Muscle of arm (tissue), 12 donors: Measurements from ENCODE around the gene NOP10. TPM values are rescaled to one million over a fixed set of nuclear protein-coding genes. Genes with fewer than 3 reads are reported as not detected.

Experiments
- DNase-seq: peaks from one replicate; pipeline ENCODE4 v3.0.0-alpha.2; 2013
- polyA plus RNA-seq, 12 donors: library from polyadenylated mRNA; unstranded; fragments of 120-200 nt; gene quantifications; one replicate each; pipeline ENCODE4 v1.2.1, GENCODE V29; 2013; ENCODE audit not compliant: insufficient read length in 12 of 12

Gene NOP10
- polyA plus RNA-seq, 12 donors = 54.1 to 114 (median 99.4) TPM; not detected in 1

DNA sequence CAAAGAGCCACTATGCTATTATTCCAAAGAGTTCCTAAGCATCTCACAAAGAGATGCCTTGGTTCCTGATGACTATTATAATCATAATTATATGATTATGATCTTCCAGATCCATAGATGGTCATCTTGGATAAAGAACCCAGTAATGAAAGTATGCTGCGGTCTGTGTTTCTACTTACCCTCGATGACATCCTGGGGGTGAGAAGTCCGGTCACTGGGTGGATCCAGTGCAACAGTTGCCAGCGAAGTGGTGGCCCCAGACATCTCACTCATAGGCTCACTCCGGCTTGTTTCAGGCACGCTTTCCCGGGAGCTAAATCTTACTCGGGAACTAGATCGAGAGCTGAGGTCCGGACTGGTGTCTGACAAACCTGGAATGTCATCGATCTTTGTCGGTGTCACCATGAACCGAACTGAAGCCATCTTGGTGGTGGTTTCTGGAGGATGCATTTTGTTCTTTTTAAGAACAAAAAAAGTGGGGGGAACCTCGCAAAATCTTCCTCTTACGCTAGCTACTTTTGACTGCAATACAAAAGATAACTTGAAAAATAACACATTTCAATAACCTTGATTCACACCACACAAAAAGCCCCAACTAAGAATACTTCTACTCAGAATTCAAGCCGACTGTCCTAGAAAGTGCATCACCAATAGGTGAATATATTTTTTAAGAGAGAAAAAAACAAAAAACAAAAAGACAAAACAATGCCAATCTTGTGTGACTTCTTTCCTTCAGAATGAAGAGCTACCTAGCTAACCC lies 6.5 kb downstream of the NOP10 start:
- DNase-seq = no peak

DNA sequence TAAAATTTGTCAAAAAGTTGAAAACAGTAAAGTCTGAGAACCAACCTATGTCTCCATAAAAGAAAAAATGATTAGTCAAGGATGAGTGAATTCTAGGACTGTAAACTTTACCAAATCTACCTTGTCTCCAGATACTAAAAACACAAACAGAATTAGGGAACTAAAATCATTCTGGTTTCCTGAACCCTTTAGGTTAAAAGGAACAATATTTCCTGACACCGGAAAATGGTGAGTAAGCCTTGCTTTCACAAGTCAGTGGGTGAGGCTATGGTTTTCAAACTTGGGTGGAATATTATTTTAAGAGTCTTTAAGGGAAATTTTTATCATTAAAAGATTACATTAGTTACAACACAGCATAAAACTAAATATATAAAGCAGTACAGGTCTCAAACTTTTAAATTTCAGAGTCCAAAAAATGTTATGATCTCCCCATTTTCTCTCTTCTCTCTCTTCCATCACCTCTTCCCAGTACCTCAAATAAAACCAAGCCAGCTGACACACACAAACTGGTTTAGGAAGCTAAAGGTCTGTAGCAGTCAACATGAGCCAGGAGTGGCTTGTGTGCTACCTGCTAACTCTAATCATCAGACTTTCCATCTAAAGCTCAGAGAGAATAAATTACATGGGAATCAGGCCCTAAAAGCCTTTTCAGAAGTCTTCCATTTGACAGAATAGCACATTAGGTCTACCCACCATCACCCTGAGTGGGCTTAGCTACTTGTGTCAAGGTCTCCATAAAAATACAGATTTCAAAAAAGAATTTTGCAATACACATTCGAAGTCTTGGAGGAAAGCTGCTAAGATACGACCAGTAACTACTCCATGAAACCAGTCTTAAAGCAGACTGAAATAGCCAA lies 7.5 kb downstream of the NOP10 start:
- no peak for DNase-seq

GRCh38 chr15:34334672-34335071 lies 8.3 kb downstream of the NOP10 start:
- DNase-seq = no peak

GRCh38 chr15:34332553-34333120 lies 10.3 kb downstream of the NOP10 start:
- no peak for DNase-seq

GRCh38 chr15:34331809-34332208 lies 11.1 kb downstream of the NOP10 start:
- DNase-seq = no peak

- no peak for DNase-seq
These were observed 12.7 kb downstream of the NOP10 start for GRCh38 chr15:34330279-34330678.

GRCh38 chr15:34329006-34329405 lies 13.9 kb downstream of the NOP10 start:
- DNase-seq = no peak

GRCh38 chr15:34327906-34328305 lies 15.0 kb downstream of the NOP10 start:
- no peak for DNase-seq

- DNase-seq = no peak
These were observed 17.6 kb downstream of the NOP10 start for GRCh38 chr15:34325368-34325767.

GRCh38 chr15:34324933-34325332 lies 18.0 kb downstream of the NOP10 start:
- DNase-seq = no peak

- no peak for DNase-seq
These were observed 19.7 kb downstream of the NOP10 start for GRCh38 chr15:34323217-34323616.

- peak; percentile 41 for DNase-seq
These were observed 24.5 kb downstream of the NOP10 start for GRCh38 chr15:34318277-34319079.

- no peak for DNase-seq
These were observed 28.1 kb downstream of the NOP10 start for GRCh38 chr15:34314491-34315490.

- no peak for DNase-seq
These were observed 31.4 kb downstream of the NOP10 start for GRCh38 chr15:34311563-34311962.

DNA sequence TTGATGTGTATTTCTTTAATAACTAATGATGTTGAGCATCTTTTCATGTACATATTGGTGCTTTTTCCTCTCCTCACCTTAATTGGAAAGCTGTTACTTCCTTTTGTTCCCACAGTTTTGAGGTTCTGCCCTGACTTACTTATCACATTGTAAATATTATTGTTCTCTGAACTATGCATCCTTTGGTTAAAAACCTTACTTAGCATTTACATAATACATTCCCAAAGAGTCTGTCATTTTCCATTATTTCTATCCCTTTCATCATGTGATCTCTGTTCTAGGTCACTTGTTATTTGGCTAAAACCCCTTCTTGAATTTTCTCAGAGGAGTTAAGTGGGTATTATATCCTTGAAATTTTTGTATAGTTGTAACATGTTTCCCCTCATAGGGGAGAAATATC lies 38.3 kb downstream of the NOP10 start:
- DNase-seq = no peak

DNA sequence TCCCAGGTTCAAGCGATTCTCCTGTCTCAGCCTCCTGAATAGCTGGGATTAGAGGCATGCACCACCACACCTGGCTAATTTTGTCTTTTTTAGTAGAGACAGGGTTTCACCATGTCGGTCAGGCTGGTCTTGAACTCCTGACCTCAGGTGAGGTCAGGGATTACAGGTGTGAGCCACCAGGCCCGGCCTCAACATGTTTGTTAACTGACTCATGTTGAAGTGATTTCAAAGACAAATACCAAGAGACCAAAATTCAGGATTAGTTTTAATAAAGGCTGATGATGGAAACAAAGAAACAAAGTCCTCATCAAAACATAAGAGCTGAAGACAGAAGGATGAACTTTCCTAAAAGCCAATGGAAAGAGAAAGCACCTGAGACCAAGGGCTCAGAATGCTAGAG lies 41.9 kb downstream of the NOP10 start:
- no peak for DNase-seq

DNA sequence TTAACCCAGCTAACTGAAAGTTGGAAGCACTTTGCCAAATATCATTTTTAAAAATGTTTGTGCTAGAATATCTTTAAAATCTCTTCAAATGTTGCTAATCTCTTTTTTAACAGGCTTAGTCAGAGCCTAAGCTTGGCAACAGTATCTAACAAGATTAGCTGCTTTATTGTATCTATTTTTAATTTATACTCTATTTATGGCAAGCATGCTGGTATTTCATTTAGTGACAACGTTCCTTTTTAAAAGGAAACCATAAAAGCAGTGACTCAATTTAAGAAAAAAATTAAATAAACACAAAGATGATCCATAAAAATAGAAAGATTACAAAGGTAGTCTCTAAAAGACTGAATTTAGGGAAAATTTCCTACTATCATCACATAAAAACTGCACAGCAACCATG lies 45.9 kb downstream of the NOP10 start:
- no peak for DNase-seq

GRCh38 chr15:34292621-34293020 lies 50.3 kb downstream of the NOP10 start:
- no peak for DNase-seq
